Activated CD4-positive, alpha-beta memory T cell treated with anti-CD3 and anti-CD28 coated beads, Interleukin-2, amount 10 ng/mL, durations not matched to agents 7 days and 5 days (primary cell): ENCODE results near the gene PRR3. TPM values are rescaled to one million over a fixed set of nuclear protein-coding genes. Genes with fewer than 3 reads are reported as not detected.
A peak's percentile ranks its signal among the peaks of the same experiment; 100 is the strongest.
"Not testable (repeated sequence)": the region's sequence is repeated elsewhere in the genome, so short reads cannot be mapped to it uniquely, and the experiment has no call there.

Experiments used
- CTCF ChIA-PET: fragments of 350-600 bp; sonication (Branson Sonifier 250); formaldehyde crosslinking; loops from one replicate; lab custom pipeline; 2021; ENCODE audit warnings: antibody characterized with exemption, inconsistent platforms; lab: Charles Lee
- POLR2A ChIA-PET: fragments of 350-600 bp; sonication (Branson Sonifier 250); formaldehyde crosslinking; loops from one replicate; lab custom pipeline; 2021; ENCODE audit warnings: antibody characterized with exemption; lab: Charles Lee
- DNase-seq: peaks from one replicate; pipeline ENCODE4 v3.0.0-alpha.2; 2020
- H3K27ac Mint-ChIP-seq: one replicate; pipeline ENCODE4 v1.8.0; 2021; ENCODE audit warnings: mild to moderate bottlenecking, mixed read lengths
- H3K27me3 Mint-ChIP-seq: one replicate; pipeline ENCODE4 v1.8.0; 2021; ENCODE audit warnings: mixed read lengths
- H3K36me3 Mint-ChIP-seq: one replicate; pipeline ENCODE4 v1.8.0; 2021; ENCODE audit warnings: low read depth, mixed read lengths
- H3K4me1 Mint-ChIP-seq: one replicate; pipeline ENCODE4 v1.8.0; 2021; ENCODE audit warnings: mixed read lengths
- H3K4me3 Mint-ChIP-seq: one replicate; pipeline ENCODE4 v1.8.0; 2021; ENCODE audit warnings: mild to moderate bottlenecking, mixed read lengths
- H3K9me3 Mint-ChIP-seq: one replicate; pipeline ENCODE4 v1.8.0; 2021; ENCODE audit warnings: mixed read lengths
- total RNA-seq, 2 experiments: library from RNA; stranded (reverse); gene quantifications; one replicate each; pipeline ENCODE4 v1.2.3, GENCODE V29; 2021

PRR3 gene
- 10 to 100 TPM; 15.3 TPM for total RNA-seq

GRCh38 chr6:30556906-30557682 is at the start of gene PRR3:
Gene PRR3 (plus strand): TSS chr6:30557295. CDS start chr6:30557345, 50 bp downstream.
- peak within 1 kb of the TSS; percentile 99 for H3K27ac Mint-ChIP-seq
- no peaks in the 10 kb centered on the region for H3K9me3 Mint-ChIP-seq
- H3K4me3 Mint-ChIP-seq: peak within 1 kb of the TSS; percentile 95
- POLR2A ChIA-PET: interaction anchor here (0.5 to 5.8 kb wide), 32 partner anchors 9 to 174 kb away, joined by 3 to 73 read pairs (median 4); partner anchors contain the start of genes ABCF1, DHX16, MDC1 and MRPS18B
- DNase-seq: peak; percentile 92
- CTCF ChIA-PET: interaction anchor here (0.5 to 6.8 kb wide), 10 partner anchors 13 to 117 kb away, joined by 3 to 63 read pairs (median 3); partner anchors contain the start of genes ABCF1 and MRPS18B
- peaks cover 49% of the 10 kb centered on the region for H3K36me3 Mint-ChIP-seq
- peaks cover 45% of the 10 kb centered on the region for H3K4me1 Mint-ChIP-seq
- no peaks in the 10 kb centered on the region for H3K27me3 Mint-ChIP-seq

GRCh38 chr6:30507849-30508827 is 49.0 kb upstream of the PRR3 start:
- Mint-ChIP-seq H3K27me3 (no peaks in the 10 kb centered on the region), H3K4me1 (peaks cover 46% of the 10 kb centered on the region), H3K36me3 (peaks cover 4% of the 10 kb centered on the region), H3K27ac (peak overlapping the region; percentile 89), H3K4me3 (peak overlapping the region; percentile 50), H3K9me3 (no peaks in the 10 kb centered on the region)
- DNase-seq: no peak
- ChIA-PET POLR2A (interaction anchor here (0.7 to 15.6 kb wide), 9 partner anchors 8 to 110 kb away, joined by 3 to 290 read pairs (median 8); partner anchors contain the start of genes ABCF1, MRPS18B and PRR3), CTCF (interaction anchor here (0.9 to 4.0 kb wide), 10 partner anchors 7 to 37 kb away, joined by 3 to 28 read pairs (median 9); no protein-coding TSS in a partner anchor)

- Mint-ChIP-seq H3K27ac (peak overlapping the region; percentile 89), H3K4me1 (peaks cover 46% of the 10 kb centered on the region), H3K27me3 (no peaks in the 10 kb centered on the region), H3K4me3 (peak overlapping the region; percentile 50), H3K36me3 (peaks cover 4% of the 10 kb centered on the region), H3K9me3 (no peaks in the 10 kb centered on the region)
- no peak for DNase-seq
- CTCF ChIA-PET: interaction anchor here (0.7 to 4.0 kb wide), 12 partner anchors 8 to 44 kb away, joined by 3 to 28 read pairs (median 7); no protein-coding TSS in a partner anchor
- POLR2A ChIA-PET: interaction anchor here (0.6 to 15.6 kb wide), 16 partner anchors 9 to 176 kb away, joined by 3 to 290 read pairs (median 5); partner anchors contain the start of genes ABCF1, MRPS18B and PRR3
Measured at GRCh38 chr6:30508890-30509736, 48.0 kb upstream of the PRR3 start.

GRCh38 chr6:30510419-30511168 is 46.5 kb upstream of the PRR3 start:
- H3K4me1 Mint-ChIP-seq: peaks cover 55% of the 10 kb centered on the region
- POLR2A ChIA-PET: interaction anchor here (0.8 to 15.6 kb wide), 9 partner anchors 10 to 174 kb away, joined by 3 to 290 read pairs (median 8); no protein-coding TSS in a partner anchor
- peaks cover 4% of the 10 kb centered on the region for H3K36me3 Mint-ChIP-seq
- no peaks in the 10 kb centered on the region for H3K9me3 Mint-ChIP-seq
- no peak overlapping the region for H3K27ac Mint-ChIP-seq
- DNase-seq: no peak
- CTCF ChIA-PET: interaction anchor here (0.6 to 4.0 kb wide), 8 partner anchors 10 to 979 kb away, joined by 3 to 28 read pairs (median 10); no protein-coding TSS in a partner anchor
- H3K27me3 Mint-ChIP-seq: no peaks in the 10 kb centered on the region
- no peak overlapping the region for H3K4me3 Mint-ChIP-seq

- no peak overlapping the region for H3K4me3 Mint-ChIP-seq
- CTCF ChIA-PET: interaction anchor here (0.6 to 4.0 kb wide), 7 partner anchors 10 to 978 kb away, joined by 3 to 28 read pairs (median 6); no protein-coding TSS in a partner anchor
- peaks cover 59% of the 10 kb centered on the region for H3K4me1 Mint-ChIP-seq
- no peak for DNase-seq
- no peaks in the 10 kb centered on the region for H3K9me3 Mint-ChIP-seq
- POLR2A ChIA-PET: interaction anchor here (0.8 to 15.6 kb wide), 4 partner anchors 10 to 31 kb away, joined by 3 to 290 read pairs (median 10); no protein-coding TSS in a partner anchor
- peaks cover 4% of the 10 kb centered on the region for H3K36me3 Mint-ChIP-seq
- no peak overlapping the region for H3K27ac Mint-ChIP-seq
- no peaks in the 10 kb centered on the region for H3K27me3 Mint-ChIP-seq
Measured at GRCh38 chr6:30511169-30511546, 45.9 kb upstream of the PRR3 start.

GRCh38 chr6:30513451-30513850 is 43.6 kb upstream of the PRR3 start:
- ChIA-PET POLR2A (interaction anchor here (15.6 kb wide), 1 partner anchor 20 kb away, joined by 290 read pairs; no protein-coding TSS in a partner anchor), CTCF (interaction anchor here (3.5 kb wide), 1 partner anchor 19 kb away, joined by 20 read pairs; no protein-coding TSS in a partner anchor)
- peaks cover 54% of the 10 kb centered on the region for H3K4me1 Mint-ChIP-seq
- DNase-seq: no peak
- no peak overlapping the region for H3K4me3 Mint-ChIP-seq
- H3K27ac Mint-ChIP-seq: no peak overlapping the region
- H3K36me3 Mint-ChIP-seq: peaks cover 3% of the 10 kb centered on the region
- H3K27me3 Mint-ChIP-seq: no peaks in the 10 kb centered on the region
- H3K9me3 Mint-ChIP-seq: peaks cover 6% of the 10 kb centered on the region

GRCh38 chr6:30515106-30515505 is 42.0 kb upstream of the PRR3 start:
- CTCF ChIA-PET: interaction anchor here (2.4 kb wide), 1 partner anchor 26 kb away, joined by 12 read pairs; no protein-coding TSS in a partner anchor

GRCh38 chr6:30515944-30516753 is 40.9 kb upstream of the PRR3 start:
- Mint-ChIP-seq H3K27me3 (no peaks in the 10 kb centered on the region), H3K9me3 (peaks cover 17% of the 10 kb centered on the region), H3K36me3 (peaks cover 24% of the 10 kb centered on the region), H3K27ac (peak overlapping the region; percentile 96), H3K4me1 (peaks cover 43% of the 10 kb centered on the region), H3K4me3 (peak overlapping the region; percentile 66)
- peak; percentile 94 for DNase-seq
- CTCF ChIA-PET: interaction anchor here (0.5 to 2.4 kb wide), 13 partner anchors 12 to 563 kb away, joined by 3 to 12 read pairs (median 4); no protein-coding TSS in a partner anchor
- POLR2A ChIA-PET: interaction anchor here (0.6 to 3.8 kb wide), 13 partner anchors 10 to 302 kb away, joined by 3 to 32 read pairs (median 5); partner anchors contain the start of genes PRR3 and TRIM39

More at GRCh38 chr6:30515106-30515505, 42.0 kb upstream of the PRR3 start:
- no peak for DNase-seq
- Mint-ChIP-seq H3K36me3 (peaks cover 19% of the 10 kb centered on the region), H3K9me3 (peaks cover 14% of the 10 kb centered on the region), H3K27me3 (no peaks in the 10 kb centered on the region), H3K4me3 (peak overlapping the region; percentile 66), H3K4me1 (peaks cover 47% of the 10 kb centered on the region), H3K27ac (peak overlapping the region; percentile 96)
- POLR2A ChIA-PET: interaction anchor here (0.6 to 15.6 kb wide), 5 partner anchors 15 to 301 kb away, joined by 3 to 290 read pairs (median 8); no protein-coding TSS in a partner anchor

GRCh38 chr6:30516754-30517076 is 40.4 kb upstream of the PRR3 start:
- Mint-ChIP-seq H3K4me1 (peaks cover 41% of the 10 kb centered on the region), H3K36me3 (peaks cover 24% of the 10 kb centered on the region), H3K9me3 (peaks cover 17% of the 10 kb centered on the region), H3K27ac (peak overlapping the region; percentile 96), H3K4me3 (peak overlapping the region; percentile 66)
- not testable (repeated sequence) for DNase-seq, H3K27me3 Mint-ChIP-seq
- POLR2A ChIA-PET: interaction anchor here (0.9 to 3.8 kb wide), 11 partner anchors 13 to 190 kb away, joined by 3 to 32 read pairs (median 6); partner anchors contain the start of genes PRR3 and TRIM39
- CTCF ChIA-PET: interaction anchor here (0.6 to 2.4 kb wide), 12 partner anchors 13 to 563 kb away, joined by 3 to 12 read pairs (median 4); no protein-coding TSS in a partner anchor
